Right forelimb (tissue), 1 donor: Measurements from ENCODE around the gene PRDM8.

Source experiments
- DNase-seq: peaks from one replicate; pipeline ENCODE4 v3.0.0-alpha.2; 2018

Gene PRDM8

GRCh38 chr4:80184053-80184824, 13.1 kb upstream of the PRDM8 start:
- peak; percentile 91 for DNase-seq

GRCh38 chr4:80184825-80185756, 12.2 kb upstream of the PRDM8 start:
- no peak for DNase-seq

GRCh38 chr4:80185787-80186548, 11.3 kb upstream of the PRDM8 start:
- DNase-seq: no peak

- DNase-seq: no peak
Observed at GRCh38 chr4:80186676-80187075, 10.6 kb upstream of the PRDM8 start.

- no peak for DNase-seq
Observed at GRCh38 chr4:80187677-80188076, 9.6 kb upstream of the PRDM8 start.

- no peak for DNase-seq
Observed at GRCh38 chr4:80188457-80188800, 8.9 kb upstream of the PRDM8 start.

GRCh38 chr4:80188801-80189458, 8.4 kb upstream of the PRDM8 start:
- DNase-seq: no peak

GRCh38 chr4:80189581-80189955, 7.7 kb upstream of the PRDM8 start:
- DNase-seq: no peak

- DNase-seq: no peak
Observed at GRCh38 chr4:80189956-80190677, 7.2 kb upstream of the PRDM8 start.

GRCh38 chr4:80192252-80192866, 4.9 kb upstream of the PRDM8 start:
- no peak for DNase-seq

GRCh38 chr4:80192937-80193336, 4.4 kb upstream of the PRDM8 start:
- no peak for DNase-seq

- DNase-seq: no peak
Observed at GRCh38 chr4:80195441-80196140, 1.7 kb upstream of the PRDM8 start.

GRCh38 chr4:80196259-80196921, 913 bp upstream of the PRDM8 start:
- DNase-seq: no peak

- no peak for DNase-seq
Observed at GRCh38 chr4:80197601-80198440, 518 bp downstream of the PRDM8 start.

- no peak for DNase-seq
Observed at GRCh38 chr4:80198441-80198837, 1.1 kb downstream of the PRDM8 start.

GRCh38 chr4:80199004-80199560, 1.8 kb downstream of the PRDM8 start:
- no peak for DNase-seq

GRCh38 chr4:80199947-80200346, 2.6 kb downstream of the PRDM8 start:
- DNase-seq: no peak

- DNase-seq: no peak
Observed at GRCh38 chr4:80201252-80202151, 4.2 kb downstream of the PRDM8 start.
